Measurements from ENCODE around the gene SHF. TPM values are rescaled to one million over a fixed set of nuclear protein-coding genes. Genes with fewer than 3 reads are reported as not detected.
"Not testable (repeated sequence)": the region's sequence is repeated elsewhere in the genome, so short reads cannot be mapped to it uniquely, and the experiment has no call there.

The SHF gene
- total RNA-seq, 1 experiment from 2014 or later = 2.3 TPM

GRCh38 chr15:45147606-45148005 lies 40.2 kb downstream of the SHF start:
- no peak for DNase-seq (ENCODE audit: low read depth)

- DNase-seq (ENCODE audit: low read depth) = no peak
Observed at GRCh38 chr15:45146405-45146804, 41.4 kb downstream of the SHF start.

- no peak for DNase-seq (ENCODE audit: low read depth)
Observed at GRCh38 chr15:45144775-45145174, 43.0 kb downstream of the SHF start.

- DNase-seq (ENCODE audit: low read depth) = no peak
Observed at GRCh38 chr15:45143946-45144345, 43.8 kb downstream of the SHF start.

GRCh38 chr15:45143056-45143455 lies 44.7 kb downstream of the SHF start:
- DNase-seq (ENCODE audit: low read depth) = no peak

GRCh38 chr15:45141386-45141785 lies 46.4 kb downstream of the SHF start:
- DNase-seq (ENCODE audit: low read depth) = no peak

- DNase-seq (ENCODE audit: low read depth) = no peak
Observed at GRCh38 chr15:45140557-45141250, 47.1 kb downstream of the SHF start.

GRCh38 chr15:45139770-45140169 lies 48.0 kb downstream of the SHF start:
- DNase-seq (ENCODE audit: low read depth) = no peak

GRCh38 chr15:45138814-45139765 lies 48.7 kb downstream of the SHF start:
- no peak for DNase-seq (ENCODE audit: low read depth)

GRCh38 chr15:45137703-45138102 lies 50.1 kb downstream of the SHF start:
- DNase-seq (ENCODE audit: low read depth) = no peak

GRCh38 chr15:45136378-45136764 lies 51.4 kb downstream of the SHF start:
- DNase-seq (ENCODE audit: low read depth) = no peak

GRCh38 chr15:45135705-45136377 lies 51.9 kb downstream of the SHF start:
- DNase-seq (ENCODE audit: low read depth) = not testable (repeated sequence)

GRCh38 chr15:45134682-45135604 lies 52.8 kb downstream of the SHF start:
- DNase-seq (ENCODE audit: low read depth) = no peak

- DNase-seq (ENCODE audit: low read depth) = no peak
Observed at GRCh38 chr15:45134046-45134445, 53.7 kb downstream of the SHF start.

GRCh38 chr15:45133561-45133920 lies 54.2 kb downstream of the SHF start:
- no peak for DNase-seq (ENCODE audit: low read depth)

- no peak for DNase-seq (ENCODE audit: low read depth)
Observed at GRCh38 chr15:45132844-45133560, 54.8 kb downstream of the SHF start.

- DNase-seq (ENCODE audit: low read depth) = no peak
Observed at GRCh38 chr15:45131510-45131909, 56.3 kb downstream of the SHF start.

- no peak for DNase-seq (ENCODE audit: low read depth)
Observed at GRCh38 chr15:45130291-45131000, 57.3 kb downstream of the SHF start.

- no peak for DNase-seq (ENCODE audit: low read depth)
Observed at GRCh38 chr15:45129651-45130129, 58.1 kb downstream of the SHF start, which contains the start of the genes DUOX1 and DUOXA1. DUOX1 (plus strand) TSS chr15:45129994; CDS start chr15:45131967, 1,973 bp downstream. DUOXA1 (minus strand) TSS chr15:45129879; CDS start chr15:45123014, 6,865 bp downstream.
